CD4-positive, alpha-beta T cell (primary cell): ENCODE results near the gene CRK. TPM values are rescaled to one million over a fixed set of nuclear protein-coding genes. Genes with fewer than 3 reads are reported as not detected.

ENCODE experiments used
- ATAC-seq: fragments of 200-7000 bp; cut with Tn5 transposase; one replicate; pipeline ENCODE4 v1.10.0; 2022; ENCODE audit warnings: mild to moderate bottlenecking; ENCODE audit not compliant: poor library complexity
- CTCF ChIA-PET: fragments of 350-600 bp; sonication (Branson Sonifier 250); formaldehyde crosslinking; loops from one replicate; lab custom pipeline; 2021; ENCODE audit warnings: antibody characterized with exemption, inconsistent platforms; lab: Charles Lee
- POLR2A ChIA-PET: fragments of 350-600 bp; sonication (Branson Sonifier 250); formaldehyde crosslinking; loops from one replicate; lab custom pipeline; 2021; ENCODE audit warnings: antibody characterized with exemption, inconsistent platforms; lab: Charles Lee
- DNase-seq, 14 experiments: peaks; one replicate each; pipeline ENCODE4 v3.0.0-alpha.2; 2013 to 2020; ENCODE audit warnings: mixed read lengths in 2 of 14
- H3K27ac ChIP-seq, 2 donors: one replicate each; pipeline versions ENCODE4 v1.5.1 to v1.7.0; 2013; ENCODE audit warnings: low read length in 2 of 2, low read depth in 1 of 2, mild to moderate bottlenecking in 1 of 2
- H3K27me3 ChIP-seq, 2 experiments: 1 replicate in 1 of 2; 2 replicates in 1 of 2; pipeline versions ENCODE4 v1.6.1 to v1.7.0; 2013; ENCODE audit warnings: low read length in 2 of 2, control low read depth in 1 of 2, mild to moderate bottlenecking in 1 of 2, moderate library complexity in 1 of 2; ENCODE audit not compliant: insufficient read depth in 2 of 2, control insufficient read depth in 1 of 2
- H3K36me3 ChIP-seq: one replicate; pipeline ENCODE4 v1.6.1; 2013; ENCODE audit warnings: low read length, control low read depth; ENCODE audit not compliant: insufficient read depth
- H3K4me1 ChIP-seq: one replicate; pipeline ENCODE4 v1.6.1; 2013; ENCODE audit warnings: low read length, control low read depth; ENCODE audit not compliant: insufficient read depth
- H3K4me3 ChIP-seq: one replicate; pipeline ENCODE4 v1.5.1; 2013; ENCODE audit warnings: mild to moderate bottlenecking, low read length, moderate library complexity
- H3K9me3 ChIP-seq, 2 experiments: 1 replicate in 1 of 2; 2 replicates in 1 of 2; pipeline versions ENCODE4 v1.6.1 to v1.7.0; 2013; ENCODE audit warnings: low read length in 2 of 2, mild to moderate bottlenecking in 2 of 2, control low read depth in 1 of 2, moderate library complexity in 1 of 2; ENCODE audit not compliant: control insufficient read depth in 1 of 2, insufficient read depth in 1 of 2
- H3K27ac Mint-ChIP-seq: one replicate; pipeline ENCODE4 v1.8.0; 2020; ENCODE audit warnings: mixed read lengths
- H3K27me3 Mint-ChIP-seq: one replicate; pipeline ENCODE4 v1.8.0; 2021; ENCODE audit warnings: mixed read lengths
- H3K36me3 Mint-ChIP-seq: one replicate; pipeline ENCODE4 v1.8.0; 2021; ENCODE audit warnings: low read depth, mixed read lengths
- H3K4me1 Mint-ChIP-seq: one replicate; pipeline ENCODE4 v1.8.0; 2021; ENCODE audit warnings: low read depth, mixed read lengths
- H3K4me3 Mint-ChIP-seq: one replicate; pipeline ENCODE4 v1.8.0; 2020; ENCODE audit warnings: mild to moderate bottlenecking, mixed read lengths
- H3K9me3 Mint-ChIP-seq: one replicate; pipeline ENCODE4 v1.8.0; 2020; ENCODE audit warnings: mixed read lengths
- intact Hi-C, 2 experiments: fragments of 100-400 bp; cut with DNase I in 1 of 2; cut with micrococcal nuclease in 1 of 2; formaldehyde crosslinking; loops; one replicate each; pipeline versions ENCODE4 v1.15.1 to v1.9.0; 2023 to 2025; cut with DNase I, micrococcal nuclease
- total RNA-seq, 174 experiments: library from RNA in 2 of 174; stranded (reverse) in 2 of 174; gene quantifications; one replicate each; pipeline ENCODE4 v1.2.3 and lab custom pipeline; 2021 to 2026
- TF ChIP-seq, protein P1 (sequence below): fragments of 200-600 bp; IDR thresholded peaks from one replicate; pipeline ENCODE4 v1.8.0; 2022; ENCODE audit warnings: antibody characterized with exemption, mild to moderate bottlenecking

The CRK gene
- total RNA-seq, 2 experiments from 2014 or later = 13.6 to 14.5 TPM

DNA sequence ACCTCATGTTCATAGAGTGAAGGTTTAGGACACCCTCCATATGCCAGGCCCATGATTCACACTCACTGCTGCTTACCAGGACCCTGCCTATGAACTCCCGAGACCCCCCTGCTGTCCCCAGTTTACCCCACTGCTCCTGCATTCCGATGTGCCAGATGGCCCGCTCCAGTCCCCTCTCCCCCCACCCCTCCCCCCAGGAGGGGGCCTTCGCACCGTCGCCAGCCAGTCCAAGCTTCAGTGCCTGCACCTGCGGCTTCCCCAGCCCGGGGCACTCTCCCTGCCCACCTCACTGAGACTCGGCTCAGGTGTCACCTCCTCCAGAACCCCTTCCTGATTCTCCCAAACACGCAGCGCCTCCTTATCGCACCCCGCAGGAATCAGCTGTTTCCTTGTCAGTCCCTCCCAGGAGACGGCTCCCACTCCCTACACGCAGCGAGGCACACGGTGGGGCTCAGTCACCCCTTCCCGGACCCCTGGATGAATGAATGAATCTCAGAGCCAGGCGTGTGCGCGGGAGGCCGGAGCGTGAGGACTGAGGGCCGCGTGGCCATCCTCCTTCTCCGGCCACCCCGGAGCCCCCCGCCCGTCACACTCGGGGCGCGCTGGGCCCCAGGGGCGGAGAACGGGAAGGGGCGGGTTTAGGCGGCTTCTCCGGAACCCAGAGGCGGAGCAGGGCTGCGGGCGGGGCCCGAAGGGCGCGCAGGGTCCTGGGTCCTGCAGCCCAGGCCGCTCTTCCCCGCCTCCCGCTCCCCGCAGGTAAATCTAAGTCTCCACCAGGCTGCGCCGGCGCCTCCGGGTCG lies 34.8 kb upstream of the CRK start:
- no peaks in the 10 kb centered on the region for H3K9me3 Mint-ChIP-seq
- CTCF ChIA-PET = interaction anchor here (0.6 kb wide), 1 partner anchor 38 kb away, joined by 3 read pairs; no protein-coding TSS in a partner anchor

DNA sequence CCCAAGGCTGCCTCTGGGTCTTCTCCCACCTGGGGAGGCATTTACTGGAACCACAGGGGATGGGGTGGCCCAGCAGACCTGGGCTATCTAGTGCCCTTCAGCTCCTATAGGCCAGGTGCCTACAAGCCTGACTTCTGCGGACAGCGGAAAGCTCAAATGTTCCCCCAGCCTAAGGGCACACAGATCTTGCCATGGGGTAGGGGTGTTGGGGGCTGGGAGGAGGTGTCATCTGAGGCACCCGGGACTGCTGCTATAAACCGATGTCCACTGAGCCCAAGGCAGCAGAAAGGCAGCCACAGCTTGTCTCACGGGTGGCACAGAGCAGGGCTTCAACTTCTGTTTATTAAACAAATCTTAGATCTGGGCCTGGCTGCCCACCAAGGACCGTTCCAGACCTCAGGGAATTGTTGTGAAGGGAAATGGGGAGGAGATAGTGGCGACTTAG lies 32.8 kb upstream of the CRK start:
- H3K9me3 Mint-ChIP-seq = no peaks in the 10 kb centered on the region
- H3K4me1 Mint-ChIP-seq = peaks cover 50% of the 10 kb centered on the region
- peak overlapping the region; percentile 91 for H3K27ac Mint-ChIP-seq
- TF ChIP-seq, protein P1, sequence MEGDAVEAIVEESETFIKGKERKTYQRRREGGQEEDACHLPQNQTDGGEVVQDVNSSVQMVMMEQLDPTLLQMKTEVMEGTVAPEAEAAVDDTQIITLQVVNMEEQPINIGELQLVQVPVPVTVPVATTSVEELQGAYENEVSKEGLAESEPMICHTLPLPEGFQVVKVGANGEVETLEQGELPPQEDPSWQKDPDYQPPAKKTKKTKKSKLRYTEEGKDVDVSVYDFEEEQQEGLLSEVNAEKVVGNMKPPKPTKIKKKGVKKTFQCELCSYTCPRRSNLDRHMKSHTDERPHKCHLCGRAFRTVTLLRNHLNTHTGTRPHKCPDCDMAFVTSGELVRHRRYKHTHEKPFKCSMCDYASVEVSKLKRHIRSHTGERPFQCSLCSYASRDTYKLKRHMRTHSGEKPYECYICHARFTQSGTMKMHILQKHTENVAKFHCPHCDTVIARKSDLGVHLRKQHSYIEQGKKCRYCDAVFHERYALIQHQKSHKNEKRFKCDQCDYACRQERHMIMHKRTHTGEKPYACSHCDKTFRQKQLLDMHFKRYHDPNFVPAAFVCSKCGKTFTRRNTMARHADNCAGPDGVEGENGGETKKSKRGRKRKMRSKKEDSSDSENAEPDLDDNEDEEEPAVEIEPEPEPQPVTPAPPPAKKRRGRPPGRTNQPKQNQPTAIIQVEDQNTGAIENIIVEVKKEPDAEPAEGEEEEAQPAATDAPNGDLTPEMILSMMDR = no peak
- DNase-seq = peak in 1 of 14 experiments; percentile 41
- POLR2A ChIA-PET = interaction anchor here (2.5 to 2.9 kb wide), 2 partner anchors 27 to 33 kb away, joined by 10 to 36 read pairs; partner anchors contain the start of genes CRK and INPP5K
- Histone ChIP-seq H3K4me3 (peak overlapping the region; percentile 47), H3K9me3 (no peaks in the 10 kb centered on the region), H3K27me3 (no peaks in the 10 kb centered on the region), H3K4me1 (peaks cover 82% of the 10 kb centered on the region), H3K27ac (peak overlapping the region in 1 of 2 donors; percentile 35), H3K36me3 (no peaks in the 10 kb centered on the region)
- no peaks in the 10 kb centered on the region for H3K27me3 Mint-ChIP-seq
- intact Hi-C loops = no loop called here
- no peak for ATAC-seq
- peaks cover 6% of the 10 kb centered on the region for H3K36me3 Mint-ChIP-seq
- peak overlapping the region; percentile 83 for H3K4me3 Mint-ChIP-seq
- CTCF ChIA-PET = interaction anchor here (2.9 kb wide), 1 partner anchor 27 kb away, joined by 12 read pairs; the partner anchor contains the start of gene INPP5K

More for the DNA sequence above, 34.8 kb upstream of the CRK start:
- ATAC-seq (peak; percentile 50), DNase-seq (peak in 13 of 14 experiments; percentile 36 to 80 (median 64))
- POLR2A ChIA-PET = interaction anchor here (4.1 kb wide), 1 partner anchor 25 kb away, joined by 33 read pairs; the partner anchor contains the start of gene INPP5K
- intact Hi-C loops = loop anchor here in 1 of 2 experiments (5.0 kb wide), 1 partner anchor 34 kb away; the partner anchor contains the start of gene CRK
- Mint-ChIP-seq H3K36me3 (peaks cover 19% of the 10 kb centered on the region), H3K4me1 (peaks cover 40% of the 10 kb centered on the region), H3K4me3 (peak overlapping the region; percentile 83), H3K27ac (peak overlapping the region; percentile 76), H3K27me3 (no peaks in the 10 kb centered on the region)
- Histone ChIP-seq H3K27me3 (no peaks in the 10 kb centered on the region), H3K36me3 (peaks cover 13% of the 10 kb centered on the region), H3K9me3 (no peaks in the 10 kb centered on the region), H3K4me1 (peaks cover 69% of the 10 kb centered on the region), H3K27ac (peak overlapping the region; percentile 40 to 66), H3K4me3 (peak overlapping the region; percentile 67)
- TF ChIP-seq, protein P1 = no peak

DNA sequence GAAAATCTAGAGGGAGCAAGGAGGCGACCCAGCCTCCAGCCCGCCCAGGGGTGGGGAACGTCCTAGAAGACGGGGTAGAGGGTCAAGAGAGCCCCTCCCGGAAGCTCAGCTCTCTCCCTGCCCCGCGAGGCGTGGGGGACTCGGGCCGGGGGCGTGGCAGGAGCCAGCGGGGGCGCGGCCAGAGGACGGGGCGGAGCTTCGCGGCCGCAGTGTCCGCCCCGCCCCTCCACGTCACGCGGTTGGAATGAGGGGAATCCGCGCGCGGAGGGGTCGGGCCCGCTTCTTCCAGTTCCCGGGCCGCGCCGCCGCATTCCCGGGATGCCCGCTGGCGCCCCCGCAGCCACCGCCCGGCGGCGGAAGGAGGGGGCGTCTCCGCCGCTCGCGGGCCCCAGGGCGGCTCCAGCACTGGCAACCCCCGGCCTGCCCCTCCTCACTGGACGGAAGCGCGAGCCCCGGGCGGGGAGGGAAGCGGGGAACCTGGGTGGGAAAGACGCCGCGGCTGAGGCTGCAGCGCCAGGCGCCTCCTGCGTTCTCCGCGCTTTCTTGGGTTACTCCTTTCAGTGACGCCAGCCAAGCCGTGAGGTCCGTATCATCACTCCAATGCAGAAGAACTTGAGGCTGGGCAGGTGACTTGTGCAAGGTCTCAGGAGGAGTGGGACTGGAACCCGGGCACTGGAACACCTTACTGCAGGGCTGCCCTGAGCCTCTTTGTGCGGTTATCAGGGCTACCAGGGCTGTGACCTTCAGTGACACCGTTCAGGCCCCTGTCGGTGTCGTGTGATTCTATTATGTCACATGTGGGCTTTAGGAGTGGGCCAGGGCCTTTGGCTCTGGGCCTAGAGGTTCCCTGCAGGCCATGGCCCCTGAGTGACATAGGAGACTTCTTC lies 32.1 kb upstream of the CRK start:
- Mint-ChIP-seq H3K4me1 (peaks cover 46% of the 10 kb centered on the region), H3K27me3 (no peaks in the 10 kb centered on the region), H3K27ac (peak overlapping the region; percentile 91), H3K36me3 (peaks cover 5% of the 10 kb centered on the region), H3K4me3 (peak overlapping the region; percentile 88), H3K9me3 (no peaks in the 10 kb centered on the region)
- H3K36me3 ChIP-seq = no peaks in the 10 kb centered on the region
- intact Hi-C loops = loop anchor here in 1 of 2 experiments (2.0 kb wide), 1 partner anchor 75 kb away; the partner anchor contains the start of gene PITPNA
- TF ChIP-seq, protein P1 = no peak
- H3K27ac ChIP-seq = peak overlapping the region; percentile 24 to 35
- ATAC-seq (peak; percentile 34), DNase-seq (peak; percentile 40 to 88 (median 68))
- no peaks in the 10 kb centered on the region for H3K27me3 ChIP-seq
- POLR2A ChIA-PET = interaction anchor here (0.6 to 2.9 kb wide), 10 partner anchors 10 to 231 kb away, joined by 3 to 36 read pairs (median 4); partner anchors contain the start of genes CRK, INPP5K and PITPNA
- no peaks in the 10 kb centered on the region for H3K9me3 ChIP-seq
- peak overlapping the region; percentile 61 for H3K4me3 ChIP-seq
- CTCF ChIA-PET = interaction anchor here (1.0 to 2.9 kb wide), 2 partner anchors 28 to 123 kb away, joined by 3 to 12 read pairs; partner anchors contain the start of gene INPP5K
- H3K4me1 ChIP-seq = peaks cover 77% of the 10 kb centered on the region
